ENCODE measurements around the gene SOS2. TPM values are rescaled to one million over a fixed set of nuclear protein-coding genes. Genes with fewer than 3 reads are reported as not detected.

SOS2 gene
- 70.8 TPM for total RNA-seq

GRCh38 chr14:50231475-50232275, at the start of gene SOS2:
TSS of gene SOS2 (minus strand) at chr14:50231578. CDS start at chr14:50231283, 295 bp downstream.
- no peaks in the 10 kb centered on the region for H3K27me3 ChIP-seq (ENCODE audit: insufficient read depth, low read length)
- H3K4me3 ChIP-seq (ENCODE audit: low read length) = peak within 1 kb of the TSS; percentile 94
- H3K4me1 ChIP-seq (ENCODE audit: insufficient read depth, low read length) = peaks cover 36% of the 10 kb centered on the region
- no peaks in the 10 kb centered on the region for H3K9me3 ChIP-seq (ENCODE audit: low read depth, low read length)

GRCh38 chr14:50272498-50272897, 41.1 kb upstream of the SOS2 start:
- H3K4me1 ChIP-seq (ENCODE audit: insufficient read depth, low read length) = no peaks in the 10 kb centered on the region
- no peak overlapping the region for H3K4me3 ChIP-seq (ENCODE audit: low read length)
- no peaks in the 10 kb centered on the region for H3K9me3 ChIP-seq (ENCODE audit: low read depth, low read length)
- H3K27me3 ChIP-seq (ENCODE audit: insufficient read depth, low read length) = no peaks in the 10 kb centered on the region

- Histone ChIP-seq H3K27me3 (ENCODE audit: insufficient read depth, low read length) (no peaks in the 10 kb centered on the region), H3K4me3 (ENCODE audit: low read length) (no peak overlapping the region), H3K4me1 (ENCODE audit: insufficient read depth, low read length) (no peaks in the 10 kb centered on the region), H3K9me3 (ENCODE audit: low read depth, low read length) (no peaks in the 10 kb centered on the region)
Measured at GRCh38 chr14:50270932-50271331, 39.6 kb upstream of the SOS2 start.

- Histone ChIP-seq H3K4me3 (ENCODE audit: low read length) (no peak overlapping the region), H3K27me3 (ENCODE audit: insufficient read depth, low read length) (no peaks in the 10 kb centered on the region), H3K9me3 (ENCODE audit: low read depth, low read length) (no peaks in the 10 kb centered on the region), H3K4me1 (ENCODE audit: insufficient read depth, low read length) (no peaks in the 10 kb centered on the region)
Measured at GRCh38 chr14:50265029-50265428, 33.7 kb upstream of the SOS2 start.

- Histone ChIP-seq H3K4me3 (ENCODE audit: low read length) (no peak overlapping the region), H3K9me3 (ENCODE audit: low read depth, low read length) (no peaks in the 10 kb centered on the region), H3K4me1 (ENCODE audit: insufficient read depth, low read length) (no peaks in the 10 kb centered on the region), H3K27me3 (ENCODE audit: insufficient read depth, low read length) (no peaks in the 10 kb centered on the region)
Measured at GRCh38 chr14:50263321-50263720, 31.9 kb upstream of the SOS2 start.

GRCh38 chr14:50262865-50263264, 31.5 kb upstream of the SOS2 start:
- H3K4me1 ChIP-seq (ENCODE audit: insufficient read depth, low read length) = no peaks in the 10 kb centered on the region
- H3K27me3 ChIP-seq (ENCODE audit: insufficient read depth, low read length) = no peaks in the 10 kb centered on the region
- H3K4me3 ChIP-seq (ENCODE audit: low read length) = no peak overlapping the region
- H3K9me3 ChIP-seq (ENCODE audit: low read depth, low read length) = no peaks in the 10 kb centered on the region

GRCh38 chr14:50260511-50260910, 29.1 kb upstream of the SOS2 start:
- no peaks in the 10 kb centered on the region for H3K27me3 ChIP-seq (ENCODE audit: insufficient read depth, low read length)
- no peaks in the 10 kb centered on the region for H3K4me1 ChIP-seq (ENCODE audit: insufficient read depth, low read length)

GRCh38 chr14:50260072-50260471, 28.7 kb upstream of the SOS2 start:
- Histone ChIP-seq H3K27me3 (ENCODE audit: insufficient read depth, low read length) (no peaks in the 10 kb centered on the region), H3K4me1 (ENCODE audit: insufficient read depth, low read length) (no peaks in the 10 kb centered on the region), H3K9me3 (ENCODE audit: low read depth, low read length) (no peaks in the 10 kb centered on the region)

More at GRCh38 chr14:50260511-50260910, 29.1 kb upstream of the SOS2 start:
- no peak overlapping the region for H3K4me3 ChIP-seq (ENCODE audit: low read length)
- no peaks in the 10 kb centered on the region for H3K9me3 ChIP-seq (ENCODE audit: low read depth, low read length)

GRCh38 chr14:50257732-50258131, 26.4 kb upstream of the SOS2 start:
- H3K9me3 ChIP-seq (ENCODE audit: low read depth, low read length) = no peaks in the 10 kb centered on the region
- no peaks in the 10 kb centered on the region for H3K4me1 ChIP-seq (ENCODE audit: insufficient read depth, low read length)
- no peak overlapping the region for H3K4me3 ChIP-seq (ENCODE audit: low read length)
- no peaks in the 10 kb centered on the region for H3K27me3 ChIP-seq (ENCODE audit: insufficient read depth, low read length)

More at GRCh38 chr14:50260072-50260471, 28.7 kb upstream of the SOS2 start:
- H3K4me3 ChIP-seq (ENCODE audit: low read length) = no peak overlapping the region

GRCh38 chr14:50254248-50254647, 22.9 kb upstream of the SOS2 start:
- no peaks in the 10 kb centered on the region for H3K4me1 ChIP-seq (ENCODE audit: insufficient read depth, low read length)
- no peak overlapping the region for H3K4me3 ChIP-seq (ENCODE audit: low read length)
- H3K27me3 ChIP-seq (ENCODE audit: insufficient read depth, low read length) = no peaks in the 10 kb centered on the region
- no peaks in the 10 kb centered on the region for H3K9me3 ChIP-seq (ENCODE audit: low read depth, low read length)

GRCh38 chr14:50249136-50249775, 17.9 kb upstream of the SOS2 start:
- Histone ChIP-seq H3K27me3 (ENCODE audit: insufficient read depth, low read length) (no peaks in the 10 kb centered on the region), H3K4me3 (ENCODE audit: low read length) (no peak overlapping the region), H3K4me1 (ENCODE audit: insufficient read depth, low read length) (no peaks in the 10 kb centered on the region), H3K9me3 (ENCODE audit: low read depth, low read length) (no peaks in the 10 kb centered on the region)

GRCh38 chr14:50247245-50247644, 15.9 kb upstream of the SOS2 start:
- Histone ChIP-seq H3K9me3 (ENCODE audit: low read depth, low read length) (no peaks in the 10 kb centered on the region), H3K27me3 (ENCODE audit: insufficient read depth, low read length) (no peaks in the 10 kb centered on the region), H3K4me1 (ENCODE audit: insufficient read depth, low read length) (no peaks in the 10 kb centered on the region), H3K4me3 (ENCODE audit: low read length) (no peak overlapping the region)

GRCh38 chr14:50242566-50243310, 11.4 kb upstream of the SOS2 start:
- Histone ChIP-seq H3K9me3 (ENCODE audit: low read depth, low read length) (no peaks in the 10 kb centered on the region), H3K4me3 (ENCODE audit: low read length) (no peak overlapping the region), H3K27me3 (ENCODE audit: insufficient read depth, low read length) (no peaks in the 10 kb centered on the region), H3K4me1 (ENCODE audit: insufficient read depth, low read length) (peaks cover 3% of the 10 kb centered on the region)

- Histone ChIP-seq H3K9me3 (ENCODE audit: low read depth, low read length) (no peaks in the 10 kb centered on the region), H3K27me3 (ENCODE audit: insufficient read depth, low read length) (no peaks in the 10 kb centered on the region), H3K4me1 (ENCODE audit: insufficient read depth, low read length) (peaks cover 9% of the 10 kb centered on the region), H3K4me3 (ENCODE audit: low read length) (no peak overlapping the region)
Measured at GRCh38 chr14:50242096-50242495, 10.7 kb upstream of the SOS2 start.

GRCh38 chr14:50237427-50237826, 6.0 kb upstream of the SOS2 start:
- H3K9me3 ChIP-seq (ENCODE audit: low read depth, low read length) = no peaks in the 10 kb centered on the region
- H3K4me3 ChIP-seq (ENCODE audit: low read length) = no peak overlapping the region

More at GRCh38 chr14:50237427-50237826, 6.0 kb upstream of the SOS2 start:
- Histone ChIP-seq H3K27me3 (ENCODE audit: insufficient read depth, low read length) (no peaks in the 10 kb centered on the region), H3K4me1 (ENCODE audit: insufficient read depth, low read length) (peaks cover 22% of the 10 kb centered on the region)
